ENCODE data around the gene SPP2. TPM values are rescaled to one million over a fixed set of nuclear protein-coding genes. Genes with fewer than 3 reads are reported as not detected.
A peak's percentile ranks its signal among the peaks of the same experiment; 100 is the strongest.

The SPP2 gene
- total and polyA plus RNA-seq, 2 donors = 0.05 to 0.11 TPM

DNA sequence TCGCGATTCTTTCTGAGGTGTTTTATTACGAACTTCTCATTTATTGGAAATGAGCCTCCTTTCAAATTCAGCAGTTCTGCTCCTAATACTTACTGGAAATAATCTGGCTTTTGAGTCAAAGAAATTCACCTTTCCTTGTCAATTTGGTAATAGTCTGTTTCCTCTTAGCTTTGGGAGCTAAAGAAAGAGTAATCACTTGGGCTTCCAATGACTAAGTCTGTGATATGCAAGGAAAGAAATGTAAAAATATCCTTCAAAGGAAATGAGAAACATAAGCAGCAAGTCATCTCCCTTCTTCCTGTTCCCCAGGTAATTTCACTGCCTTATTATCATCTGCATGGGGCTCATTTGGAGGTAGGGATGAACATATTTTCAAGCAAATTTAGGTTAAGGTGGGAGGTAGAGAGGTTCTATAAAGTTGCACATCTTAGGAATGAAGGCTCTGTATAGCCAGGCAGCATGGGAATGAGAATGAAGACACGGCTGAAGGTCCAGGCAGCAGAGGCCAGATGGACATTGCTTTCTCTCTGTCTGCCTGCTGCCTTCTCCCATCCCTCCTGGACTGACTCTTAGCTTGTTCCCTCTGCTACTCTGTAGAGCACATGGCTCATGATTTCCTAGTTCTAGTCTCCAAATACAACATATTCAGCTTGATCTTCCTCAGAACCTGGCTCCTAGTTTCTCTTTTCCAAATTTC, 1.0 kb downstream of the SPP2 start:
- H3K27ac ChIP-seq (ENCODE audit: low read depth in 1 of 2, low read length in 1 of 2) = no peak overlapping the region
- no peaks in the 10 kb centered on the region for H3K4me1 ChIP-seq (ENCODE audit: control insufficient read depth in 2 of 2, insufficient read depth in 2 of 2, low read length in 2 of 2)
- no peaks in the 10 kb centered on the region for H3K36me3 ChIP-seq (ENCODE audit: control insufficient read depth in 2 of 2, insufficient read depth in 2 of 2, low read length in 1 of 2)

DNA sequence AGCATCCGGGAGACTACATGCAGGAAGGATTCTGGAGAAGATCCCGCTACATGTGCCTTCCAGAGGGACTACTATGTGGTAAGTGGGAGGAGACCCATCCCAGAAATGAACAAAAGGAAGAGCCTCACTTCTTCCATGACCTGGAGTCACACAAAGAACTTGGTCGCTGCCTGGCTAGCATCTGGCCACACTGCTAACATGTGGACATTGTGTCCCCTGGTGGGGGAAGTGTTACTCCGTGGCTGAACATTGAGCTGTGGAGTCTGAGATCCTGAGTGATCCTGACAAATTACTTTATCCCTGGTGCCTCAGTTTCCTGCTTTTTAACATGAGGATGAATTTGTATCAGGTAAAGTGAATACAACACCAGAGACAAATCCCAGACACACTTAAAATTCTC, 8.4 kb downstream of the SPP2 start:
- no peaks in the 10 kb centered on the region for H3K27me3 ChIP-seq (ENCODE audit: control insufficient read depth in 2 of 2, insufficient read depth in 1 of 2, low read length in 1 of 2)
- H3K36me3 ChIP-seq (ENCODE audit: control insufficient read depth in 2 of 2, insufficient read depth in 2 of 2, low read length in 1 of 2) = no peaks in the 10 kb centered on the region
- H3K27ac ChIP-seq (ENCODE audit: low read depth in 1 of 2, low read length in 1 of 2) = no peak overlapping the region
- no peak overlapping the region for H3K4me3 ChIP-seq (ENCODE audit: low read length in 2 of 2)
- no peaks in the 10 kb centered on the region for H3K9me3 ChIP-seq (ENCODE audit: control insufficient read depth in 2 of 2, insufficient read depth in 1 of 2, low read length in 1 of 2)
- H3K4me1 ChIP-seq (ENCODE audit: control insufficient read depth in 2 of 2, insufficient read depth in 2 of 2, low read length in 2 of 2) = no peaks in the 10 kb centered on the region
- no peak for DNase-seq (ENCODE audit: low read depth in 6 of 9, low spot score in 9 of 9)
- 90% methylated on average over 4 of the region's 4 CpGs for WGBS

More for the DNA sequence above, 1.0 kb downstream of the SPP2 start:
- WGBS = 91% methylated on average over 4 of the region's 4 CpGs
- no peak for DNase-seq (ENCODE audit: low read depth in 6 of 9, low spot score in 9 of 9)
- Histone ChIP-seq H3K27me3 (ENCODE audit: control insufficient read depth in 2 of 2, insufficient read depth in 1 of 2, low read length in 1 of 2) (no peaks in the 10 kb centered on the region), H3K9me3 (ENCODE audit: control insufficient read depth in 2 of 2, insufficient read depth in 1 of 2, low read length in 1 of 2) (no peaks in the 10 kb centered on the region), H3K4me3 (ENCODE audit: low read length in 2 of 2) (no peak overlapping the region)

DNA sequence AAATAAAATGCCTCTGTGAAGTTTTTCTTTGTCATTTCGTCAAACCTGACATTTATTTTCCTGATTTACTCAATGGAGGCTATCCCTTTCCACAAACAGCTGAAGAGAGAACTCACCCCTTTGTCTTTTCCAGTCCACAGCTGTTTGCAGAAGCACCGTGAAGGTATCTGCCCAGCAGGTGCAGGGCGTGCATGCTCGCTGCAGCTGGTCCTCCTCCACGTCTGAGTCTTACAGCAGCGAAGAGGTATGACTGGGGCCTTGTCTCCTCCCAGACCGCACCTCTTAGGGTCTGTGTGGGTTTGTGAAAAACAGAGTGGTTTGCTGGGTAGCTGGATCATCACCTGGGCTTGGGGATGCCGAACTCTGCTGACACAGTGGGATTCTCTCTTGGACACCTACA, 9.7 kb downstream of the SPP2 start:
- no peak overlapping the region for H3K27ac ChIP-seq (ENCODE audit: low read depth in 1 of 2, low read length in 1 of 2)
- H3K36me3 ChIP-seq (ENCODE audit: control insufficient read depth in 2 of 2, insufficient read depth in 2 of 2, low read length in 1 of 2) = no peaks in the 10 kb centered on the region
- H3K4me3 ChIP-seq (ENCODE audit: low read length in 2 of 2) = no peak overlapping the region
- no peak for DNase-seq (ENCODE audit: low read depth in 6 of 9, low spot score in 9 of 9)
- no peaks in the 10 kb centered on the region for H3K27me3 ChIP-seq (ENCODE audit: control insufficient read depth in 2 of 2, insufficient read depth in 1 of 2, low read length in 1 of 2)
- no peaks in the 10 kb centered on the region for H3K9me3 ChIP-seq (ENCODE audit: control insufficient read depth in 2 of 2, insufficient read depth in 1 of 2, low read length in 1 of 2)
- H3K4me1 ChIP-seq (ENCODE audit: control insufficient read depth in 2 of 2, insufficient read depth in 2 of 2, low read length in 2 of 2) = no peaks in the 10 kb centered on the region
- WGBS = 82% methylated on average over 8 of the region's 8 CpGs

DNA sequence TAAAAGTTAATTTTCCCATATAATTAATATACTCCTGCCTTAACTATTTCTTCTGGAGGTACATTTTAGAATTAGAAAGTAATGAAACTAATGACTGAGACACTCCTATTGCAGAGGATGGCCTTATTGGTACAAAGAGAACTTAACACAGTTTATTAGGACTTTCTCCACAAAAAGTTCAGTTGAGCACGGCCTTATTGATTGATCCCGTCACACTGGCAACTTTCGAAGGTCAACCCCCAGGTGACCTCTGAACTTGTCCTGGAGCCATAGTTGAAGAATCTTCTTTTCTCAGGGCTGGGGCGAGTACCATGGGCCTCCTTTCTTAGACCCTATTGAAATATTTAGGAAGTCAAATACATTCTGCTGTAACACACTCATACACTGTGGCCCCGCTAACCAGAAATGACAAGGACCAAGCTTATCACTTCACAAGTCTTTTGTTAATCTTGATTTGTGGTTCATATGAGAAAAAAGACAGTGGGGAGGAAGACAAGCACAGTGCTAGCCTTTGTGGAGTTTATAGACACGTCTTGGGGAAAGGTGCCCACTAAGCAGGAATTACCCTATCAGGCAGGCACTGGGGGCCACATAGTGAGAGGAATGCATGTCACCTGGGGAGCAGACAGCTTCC, 11.2 kb downstream of the SPP2 start:
- H3K4me1 ChIP-seq (ENCODE audit: control insufficient read depth in 2 of 2, insufficient read depth in 2 of 2, low read length in 2 of 2) = no peaks in the 10 kb centered on the region
- H3K27me3 ChIP-seq (ENCODE audit: control insufficient read depth in 2 of 2, insufficient read depth in 1 of 2, low read length in 1 of 2) = no peaks in the 10 kb centered on the region
- DNase-seq (ENCODE audit: low read depth in 6 of 9, low spot score in 9 of 9) = no peak
- no peak overlapping the region for H3K27ac ChIP-seq (ENCODE audit: low read depth in 1 of 2, low read length in 1 of 2)
- no peak overlapping the region for H3K4me3 ChIP-seq (ENCODE audit: low read length in 2 of 2)
- 88% methylated on average over 6 of the region's 6 CpGs for WGBS
- H3K36me3 ChIP-seq (ENCODE audit: control insufficient read depth in 2 of 2, insufficient read depth in 2 of 2, low read length in 1 of 2) = no peaks in the 10 kb centered on the region
- H3K9me3 ChIP-seq (ENCODE audit: control insufficient read depth in 2 of 2, insufficient read depth in 1 of 2, low read length in 1 of 2) = no peaks in the 10 kb centered on the region

DNA sequence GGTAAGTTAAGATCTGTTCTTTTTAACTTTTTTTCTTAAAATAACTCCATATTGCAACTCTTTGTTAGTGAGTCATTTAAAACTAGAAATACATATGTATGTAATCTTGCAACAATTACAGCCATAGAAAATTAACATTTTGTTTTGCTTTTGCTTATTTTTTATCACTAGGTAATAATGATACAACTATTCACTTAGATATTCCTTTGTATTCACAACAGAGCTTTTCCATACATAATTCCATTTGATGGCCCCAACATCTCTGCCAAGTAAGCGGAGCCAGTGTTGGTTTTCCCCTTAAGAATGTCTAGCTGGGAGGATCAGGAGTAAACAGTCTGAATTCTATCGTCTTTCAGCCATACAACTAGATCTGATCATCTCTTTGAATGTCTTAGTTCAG, 16.1 kb downstream of the SPP2 start:
- peaks cover 0 to 2% of the 10 kb centered on the region in 2 donors for H3K9me3 ChIP-seq (ENCODE audit: control insufficient read depth in 2 of 2, insufficient read depth in 1 of 2, low read length in 1 of 2)
- no peak overlapping the region for H3K27ac ChIP-seq (ENCODE audit: low read depth in 1 of 2, low read length in 1 of 2)
- no peak overlapping the region for H3K4me3 ChIP-seq (ENCODE audit: low read length in 2 of 2)
- H3K4me1 ChIP-seq (ENCODE audit: control insufficient read depth in 2 of 2, insufficient read depth in 2 of 2, low read length in 2 of 2) = no peaks in the 10 kb centered on the region
- DNase-seq (ENCODE audit: low read depth in 6 of 9, low spot score in 9 of 9) = no peak
- H3K27me3 ChIP-seq (ENCODE audit: control insufficient read depth in 2 of 2, insufficient read depth in 1 of 2, low read length in 1 of 2) = no peaks in the 10 kb centered on the region
- WGBS = 96% methylated on average over 2 of the region's 2 CpGs
- no peaks in the 10 kb centered on the region for H3K36me3 ChIP-seq (ENCODE audit: control insufficient read depth in 2 of 2, insufficient read depth in 2 of 2, low read length in 1 of 2)

DNA sequence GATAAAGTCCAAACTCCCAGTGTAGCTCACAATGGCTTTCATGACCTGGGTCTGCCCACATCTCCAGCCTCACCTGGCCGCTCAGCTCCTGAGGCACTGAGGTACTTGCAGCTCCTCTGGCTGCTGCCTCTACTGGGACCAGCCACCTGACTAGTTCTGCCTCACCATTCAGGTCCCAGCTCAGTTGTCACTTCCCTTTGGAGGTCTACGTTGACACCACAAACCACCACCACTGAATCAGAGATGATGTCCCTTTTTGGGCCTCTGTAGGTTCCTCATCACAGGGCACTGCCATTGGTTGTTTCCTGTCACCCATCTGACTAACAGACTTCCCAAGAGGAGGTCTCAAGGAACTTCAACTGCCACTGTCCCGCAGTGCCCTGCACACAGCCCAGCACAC, 21.2 kb downstream of the SPP2 start:
- H3K4me3 ChIP-seq (ENCODE audit: low read length in 2 of 2) = no peak overlapping the region
- no peaks in the 10 kb centered on the region for H3K27me3 ChIP-seq (ENCODE audit: control insufficient read depth in 2 of 2, insufficient read depth in 1 of 2, low read length in 1 of 2)
- 50% methylated on average over 3 of the region's 3 CpGs for WGBS
- peaks cover 0 to 2% of the 10 kb centered on the region in 2 donors for H3K9me3 ChIP-seq (ENCODE audit: control insufficient read depth in 2 of 2, insufficient read depth in 1 of 2, low read length in 1 of 2)
- no peak overlapping the region for H3K27ac ChIP-seq (ENCODE audit: low read depth in 1 of 2, low read length in 1 of 2)
- H3K4me1 ChIP-seq (ENCODE audit: control insufficient read depth in 2 of 2, insufficient read depth in 2 of 2, low read length in 2 of 2) = peaks cover 4 to 6% of the 10 kb centered on the region in 2 donors
- H3K36me3 ChIP-seq (ENCODE audit: control insufficient read depth in 2 of 2, insufficient read depth in 2 of 2, low read length in 1 of 2) = no peaks in the 10 kb centered on the region
- DNase-seq (ENCODE audit: low read depth in 6 of 9, low spot score in 9 of 9) = peak in 1 of 9 donors; percentile 2

DNA sequence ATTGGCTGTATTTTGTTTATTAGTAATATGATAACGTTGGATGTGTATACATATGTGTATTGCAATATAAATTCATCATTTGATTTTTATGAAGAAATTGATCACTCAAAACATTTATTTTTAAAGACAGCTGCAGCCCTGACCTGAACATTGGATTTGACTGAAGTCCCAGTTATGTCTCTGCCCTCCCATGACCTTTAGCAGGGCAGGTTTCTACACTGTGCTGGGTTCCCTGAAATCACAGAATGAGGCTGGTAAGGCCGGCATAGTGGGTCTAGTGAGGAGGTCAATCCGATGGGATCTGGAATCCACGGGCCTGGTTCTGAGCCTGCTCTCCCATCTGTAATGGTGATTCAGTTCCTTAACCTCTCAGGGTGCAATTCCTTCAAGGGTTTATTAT, 22.0 kb downstream of the SPP2 start:
- no peak overlapping the region for H3K27ac ChIP-seq (ENCODE audit: low read depth in 1 of 2, low read length in 1 of 2)
- no peak for DNase-seq (ENCODE audit: low read depth in 6 of 9, low spot score in 9 of 9)
- no peak overlapping the region for H3K4me3 ChIP-seq (ENCODE audit: low read length in 2 of 2)
- H3K36me3 ChIP-seq (ENCODE audit: control insufficient read depth in 2 of 2, insufficient read depth in 2 of 2, low read length in 1 of 2) = no peaks in the 10 kb centered on the region
- H3K27me3 ChIP-seq (ENCODE audit: control insufficient read depth in 2 of 2, insufficient read depth in 1 of 2, low read length in 1 of 2) = no peaks in the 10 kb centered on the region
- WGBS = 96% methylated on average over 4 of the region's 4 CpGs
- peaks cover 5 to 8% of the 10 kb centered on the region in 2 donors for H3K4me1 ChIP-seq (ENCODE audit: control insufficient read depth in 2 of 2, insufficient read depth in 2 of 2, low read length in 2 of 2)
- H3K9me3 ChIP-seq (ENCODE audit: control insufficient read depth in 2 of 2, insufficient read depth in 1 of 2, low read length in 1 of 2) = peaks cover 0 to 2% of the 10 kb centered on the region in 2 donors

DNA sequence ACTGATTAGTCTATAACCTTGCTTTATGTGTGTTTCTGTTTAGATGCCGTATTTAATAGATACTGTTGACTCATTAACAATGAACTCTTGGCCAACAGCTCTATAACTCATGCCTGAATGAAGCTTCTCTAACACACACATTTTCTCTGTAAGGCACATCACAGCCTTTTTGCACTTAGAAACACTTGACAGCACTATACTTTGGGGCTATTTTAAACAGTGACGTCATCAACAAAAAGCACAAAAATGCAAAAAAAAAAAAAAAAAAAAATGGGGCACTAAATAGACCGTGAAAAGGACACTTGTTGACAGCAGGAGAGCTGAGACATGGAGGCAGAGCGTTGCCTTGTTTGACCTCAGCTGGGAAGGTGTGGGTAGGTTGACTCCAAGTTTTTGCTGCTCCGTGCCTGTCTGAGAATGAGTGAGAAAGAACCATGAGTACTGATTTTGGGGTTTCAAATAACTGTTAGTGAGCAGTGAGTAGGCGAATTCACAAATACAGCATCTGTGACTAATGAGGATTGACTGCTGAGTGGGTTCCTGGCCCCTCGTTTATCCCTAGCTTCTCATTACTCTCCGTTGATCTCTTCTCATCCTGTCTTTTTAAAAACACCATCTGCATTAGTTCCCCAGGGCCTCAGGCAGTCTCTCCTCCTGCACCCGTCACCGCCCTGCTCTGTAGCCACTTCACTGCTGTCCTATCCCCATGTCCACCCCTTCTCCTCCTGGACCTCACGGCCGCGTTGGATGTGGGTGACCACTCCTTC, 24.4 kb downstream of the SPP2 start:
- no peaks in the 10 kb centered on the region for H3K36me3 ChIP-seq (ENCODE audit: control insufficient read depth in 2 of 2, insufficient read depth in 2 of 2, low read length in 1 of 2)
- peaks cover 5 to 8% of the 10 kb centered on the region in 2 donors for H3K4me1 ChIP-seq (ENCODE audit: control insufficient read depth in 2 of 2, insufficient read depth in 2 of 2, low read length in 2 of 2)
- H3K27ac ChIP-seq (ENCODE audit: low read depth in 1 of 2, low read length in 1 of 2) = no peak overlapping the region
- H3K27me3 ChIP-seq (ENCODE audit: control insufficient read depth in 2 of 2, insufficient read depth in 1 of 2, low read length in 1 of 2) = no peaks in the 10 kb centered on the region
- no peak for DNase-seq (ENCODE audit: low read depth in 6 of 9, low spot score in 9 of 9)
- no peak overlapping the region for H3K4me3 ChIP-seq (ENCODE audit: low read length in 2 of 2)
- WGBS = 90% methylated on average over 13 of the region's 13 CpGs
- H3K9me3 ChIP-seq (ENCODE audit: control insufficient read depth in 2 of 2, insufficient read depth in 1 of 2, low read length in 1 of 2) = no peaks in the 10 kb centered on the region

DNA sequence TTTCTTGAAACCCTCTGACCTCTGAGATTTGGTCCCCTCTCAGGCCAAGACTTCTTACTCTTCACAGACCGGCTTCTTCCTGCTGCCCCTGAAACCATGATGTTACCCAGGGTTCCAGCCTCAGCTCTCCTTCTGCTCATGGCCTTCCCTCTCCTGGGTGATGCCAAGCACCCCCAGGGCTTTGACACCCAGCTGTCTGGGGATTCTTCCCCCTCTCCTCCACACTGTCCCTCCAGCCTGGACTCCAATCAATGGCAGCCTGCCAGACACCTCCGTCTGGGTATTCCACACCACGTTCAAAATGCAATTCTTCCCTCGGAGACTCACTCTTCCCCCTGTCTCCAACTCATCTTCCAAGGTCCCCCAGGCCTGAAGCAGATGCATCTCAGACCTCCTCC, 25.0 kb downstream of the SPP2 start:
- no peaks in the 10 kb centered on the region for H3K27me3 ChIP-seq (ENCODE audit: control insufficient read depth in 2 of 2, insufficient read depth in 1 of 2, low read length in 1 of 2)
- peaks cover 5 to 8% of the 10 kb centered on the region in 2 donors for H3K4me1 ChIP-seq (ENCODE audit: control insufficient read depth in 2 of 2, insufficient read depth in 2 of 2, low read length in 2 of 2)
- 94% methylated on average over 4 of the region's 4 CpGs for WGBS
- no peaks in the 10 kb centered on the region for H3K9me3 ChIP-seq (ENCODE audit: control insufficient read depth in 2 of 2, insufficient read depth in 1 of 2, low read length in 1 of 2)
- no peak for DNase-seq (ENCODE audit: low read depth in 6 of 9, low spot score in 9 of 9)
- H3K27ac ChIP-seq (ENCODE audit: low read depth in 1 of 2, low read length in 1 of 2) = no peak overlapping the region
- no peak overlapping the region for H3K4me3 ChIP-seq (ENCODE audit: low read length in 2 of 2)
- no peaks in the 10 kb centered on the region for H3K36me3 ChIP-seq (ENCODE audit: control insufficient read depth in 2 of 2, insufficient read depth in 2 of 2, low read length in 1 of 2)
